HCT116 (cell line): ENCODE data around the gene NCAPH2. TPM values are rescaled to one million over a fixed set of nuclear protein-coding genes. Genes with fewer than 3 reads are reported as not detected.

Experiments
- ATAC-seq: fragments of 200-7000 bp; cut with Tn5 transposase; 2 replicates; pipeline ENCODE4 v1.9.1; 2020; ENCODE audit warnings: mild to moderate bottlenecking, moderate library complexity
- BruUV-seq: library from RNA; stranded (reverse); fragments of 400-500 nt; replicated peaks from 2 replicates; lab custom pipeline; 2021; lab: Mats Ljungman, UMichigan
- CTCF ChIA-PET: fragments of 300-600 bp; sonication (Branson Sonifier 250); formaldehyde crosslinking; loops from one replicate; lab custom pipeline; 2021; ENCODE audit warnings: antibody characterized with exemption; lab: Charles Lee
- POLR2A ChIA-PET: fragments of 300-600, 350-600 bp; sonication (Branson Sonifier 250); formaldehyde crosslinking; loops from one replicate; lab custom pipeline; 2021; ENCODE audit warnings: antibody characterized with exemption; lab: Charles Lee
- RAD21 ChIA-PET, 2 experiments: fragments of 300-600 bp; sonication (Branson Sonifier 250); formaldehyde crosslinking; loops; one replicate each; lab custom pipeline; 2023; ENCODE audit warnings: low total read pairs in 2 of 2; ENCODE audit not compliant: uncharacterized antibody in 2 of 2, unreplicated experiment in 2 of 2, low non-redundant PET in 1 of 2; lab: Charles Lee
- DNase-seq: peaks from one replicate; pipeline ENCODE4 v3.0.0-alpha.2; 2010; ENCODE audit warnings: low read depth, low spot score
- H2AFZ ChIP-seq: fragments of 200-600 bp; shearing (Covaris generic), sonication (generic); 2 replicates; pipeline ENCODE4 v1.6.1; 2017; ENCODE audit warnings: low read depth, mixed run types, mixed read lengths, antibody characterized with exemption, low read length; ENCODE audit not compliant: poor library complexity, severe bottlenecking
- H3K27ac ChIP-seq: 2 replicates; pipeline ENCODE4 v1.5.1; 2012; ENCODE audit warnings: low read depth, low read length
- H3K27me3 ChIP-seq: fragments of 200-600 bp; sonication (generic); 2 replicates; pipeline ENCODE4 v1.6.1; 2016; ENCODE audit warnings: mixed run types, low read length, mixed read lengths; ENCODE audit not compliant: insufficient read depth
- H3K36me3 ChIP-seq, 2 experiments: fragments of 200-500 bp in 1 of 2; fragments of 200-600 bp in 1 of 2; sonication (Bioruptor generic) in 1 of 2; sonication (generic) in 1 of 2; 2 replicates each; pipeline versions ENCODE4 v1.5.1 to v1.6.1; 2014 to 2016; ENCODE audit warnings: low read length in 2 of 2, inconsistent platforms in 1 of 2, mixed read lengths in 1 of 2, mixed run types in 1 of 2; ENCODE audit not compliant: insufficient read depth in 2 of 2, control insufficient read depth in 1 of 2
- H3K4me1 ChIP-seq, 2 experiments: fragments of 200-600 bp in 1 of 2; sonication (generic) in 1 of 2; 2 replicates each; pipeline versions ENCODE4 v1.5.1 to v1.6.1; 2012 to 2017; ENCODE audit warnings: low read length in 2 of 2, inconsistent platforms in 1 of 2, mild to moderate bottlenecking in 1 of 2, mixed read lengths in 1 of 2, mixed run types in 1 of 2, moderate library complexity in 1 of 2; ENCODE audit not compliant: insufficient read depth in 2 of 2, control insufficient read depth in 1 of 2
- H3K4me2 ChIP-seq: fragments of 200-600 bp; sonication (generic); 2 replicates; pipeline ENCODE4 v1.6.1; 2017; ENCODE audit warnings: mixed run types, low read length, mixed read lengths
- H3K4me3 ChIP-seq, 2 experiments: fragments of 200-600 bp in 1 of 2; sonication (generic) in 1 of 2; replicated peaks in 1 of 2; 2 replicates each; pipeline ENCODE4 v1.5.1; 2011 to 2016; ENCODE audit warnings: low read length in 2 of 2, control low read depth in 1 of 2, low read depth in 1 of 2, mild to moderate bottlenecking in 1 of 2, mixed read lengths in 1 of 2, mixed run types in 1 of 2
- H3K79me2 ChIP-seq: fragments of 200-600 bp; sonication (generic); 2 replicates; pipeline ENCODE4 v1.6.1; 2017; ENCODE audit warnings: mild to moderate bottlenecking, mixed run types, low read length, moderate library complexity, mixed read lengths; ENCODE audit not compliant: insufficient read depth
- H3K9ac ChIP-seq: fragments of 200-600 bp; sonication (generic); 2 replicates; pipeline ENCODE4 v1.6.1; 2016; ENCODE audit warnings: low read length, mixed read lengths
- H3K9me2 ChIP-seq: fragments of 200-600 bp; sonication (generic), shearing (Covaris generic); 2 replicates; pipeline ENCODE4 v1.6.1; 2017; ENCODE audit warnings: mixed run types, mild to moderate bottlenecking, moderate library complexity; ENCODE audit not compliant: insufficient read depth
- H3K9me3 ChIP-seq, 2 experiments: fragments of 200-500 bp in 1 of 2; fragments of 200-600 bp in 1 of 2; sonication (Bioruptor generic) in 1 of 2; sonication (generic) in 1 of 2; 2 replicates each; pipeline ENCODE4 v1.6.1; 2014 to 2017; ENCODE audit warnings: low read length in 2 of 2, mixed read lengths in 2 of 2, inconsistent platforms in 1 of 2, low read depth in 1 of 2, mild to moderate bottlenecking in 1 of 2, mixed run types in 1 of 2, moderate library complexity in 1 of 2; ENCODE audit not compliant: control insufficient read depth in 1 of 2, insufficient read depth in 1 of 2
- H4K20me1 ChIP-seq: fragments of 200-600 bp; sonication (generic), shearing (Covaris generic); 2 replicates; pipeline ENCODE4 v1.6.1; 2017; ENCODE audit warnings: mixed run types, mild to moderate bottlenecking, moderate library complexity; ENCODE audit not compliant: insufficient read depth
- CBX3 ChIP-seq: IDR thresholded peaks from 2 replicates; pipeline ENCODE4 v1.6.1; 2012; ENCODE audit warnings: low read depth
- CEBPB ChIP-seq: IDR thresholded peaks from 2 replicates; pipeline ENCODE4 v1.6.1; 2012; ENCODE audit warnings: low read depth
- ELF1 ChIP-seq: IDR thresholded peaks from 2 replicates; pipeline ENCODE4 v1.6.1; 2012; ENCODE audit warnings: low read depth, borderline replicate concordance
- MAX ChIP-seq: IDR thresholded peaks from 2 replicates; pipeline ENCODE4 v1.6.1; 2012
- SIN3A ChIP-seq: IDR thresholded peaks from 2 replicates; pipeline ENCODE4 v1.6.1; 2012; ENCODE audit warnings: low read depth
- SP1 ChIP-seq: IDR thresholded peaks from 2 replicates; pipeline ENCODE4 v1.6.1; 2012; ENCODE audit warnings: low read depth
- ZNF274 ChIP-seq: fragments of 200-500 bp; sonication (Bioruptor generic); IDR thresholded peaks from 2 replicates; pipeline ENCODE4 v1.6.1; 2014; ENCODE audit warnings: mild to moderate bottlenecking, low read depth, low read length, inconsistent platforms
- intact Hi-C: fragments of 100-400 bp; cut with micrococcal nuclease; formaldehyde crosslinking; loops from 2 replicates; pipeline ENCODE4 v1.10.0; 2022
- total RNA-seq: library from RNA; stranded (reverse); gene quantifications from one replicate; pipeline ENCODE4 v1.2.1, GENCODE V29; 2021; ENCODE audit not compliant: unreplicated experiment
- TF ChIP-seq, protein P1 (sequence below): IDR thresholded peaks from 2 replicates; pipeline ENCODE4 v1.6.1; 2012; ENCODE audit warnings: low read depth
- TF ChIP-seq, protein P2 (sequence below): IDR thresholded peaks from 2 replicates; pipeline ENCODE4 v1.6.1; 2012
- TF ChIP-seq, protein P3 (sequence below), 3 experiments: fragments of 200-600 bp in 1 of 3; sonication (generic) in 1 of 3; IDR thresholded peaks in 2 of 3; conservative IDR thresholded peaks in 1 of 3; 2 replicates each; pipeline ENCODE4 v1.5.1; 2012 to 2017; ENCODE audit warnings: low read depth in 2 of 3, low read length in 2 of 3, antibody characterized with exemption in 1 of 3, borderline replicate concordance in 1 of 3, control low read depth in 1 of 3, mild to moderate bottlenecking in 1 of 3, mixed read lengths in 1 of 3, mixed run types in 1 of 3, moderate library complexity in 1 of 3; ENCODE audit not compliant: insufficient read depth in 1 of 3

The NCAPH2 gene
- total RNA-seq, 1 experiment from 2014 or later: 99.1 TPM

GRCh38 chr22:50500452-50500851 is 7.6 kb upstream of the NCAPH2 start:
- 0 out of 4 replicates have a peak, but pooled peaks cover 0 to 8% of the 10 kb centered on the region in 2 experiments for H3K36me3 ChIP-seq
- H3K4me3 ChIP-seq: no peak overlapping the region
- CTCF ChIA-PET: no interaction called here
- H4K20me1 ChIP-seq: no peaks in the 10 kb centered on the region
- POLR2A ChIA-PET: no interaction called here
- no peak overlapping the region for H2AFZ ChIP-seq
- no peaks in the 10 kb centered on the region for H3K27me3 ChIP-seq
- no peaks in the 10 kb centered on the region for H3K9me2 ChIP-seq
- TF ChIP-seq ELF1: no peak
- TF ChIP-seq, protein P1, sequence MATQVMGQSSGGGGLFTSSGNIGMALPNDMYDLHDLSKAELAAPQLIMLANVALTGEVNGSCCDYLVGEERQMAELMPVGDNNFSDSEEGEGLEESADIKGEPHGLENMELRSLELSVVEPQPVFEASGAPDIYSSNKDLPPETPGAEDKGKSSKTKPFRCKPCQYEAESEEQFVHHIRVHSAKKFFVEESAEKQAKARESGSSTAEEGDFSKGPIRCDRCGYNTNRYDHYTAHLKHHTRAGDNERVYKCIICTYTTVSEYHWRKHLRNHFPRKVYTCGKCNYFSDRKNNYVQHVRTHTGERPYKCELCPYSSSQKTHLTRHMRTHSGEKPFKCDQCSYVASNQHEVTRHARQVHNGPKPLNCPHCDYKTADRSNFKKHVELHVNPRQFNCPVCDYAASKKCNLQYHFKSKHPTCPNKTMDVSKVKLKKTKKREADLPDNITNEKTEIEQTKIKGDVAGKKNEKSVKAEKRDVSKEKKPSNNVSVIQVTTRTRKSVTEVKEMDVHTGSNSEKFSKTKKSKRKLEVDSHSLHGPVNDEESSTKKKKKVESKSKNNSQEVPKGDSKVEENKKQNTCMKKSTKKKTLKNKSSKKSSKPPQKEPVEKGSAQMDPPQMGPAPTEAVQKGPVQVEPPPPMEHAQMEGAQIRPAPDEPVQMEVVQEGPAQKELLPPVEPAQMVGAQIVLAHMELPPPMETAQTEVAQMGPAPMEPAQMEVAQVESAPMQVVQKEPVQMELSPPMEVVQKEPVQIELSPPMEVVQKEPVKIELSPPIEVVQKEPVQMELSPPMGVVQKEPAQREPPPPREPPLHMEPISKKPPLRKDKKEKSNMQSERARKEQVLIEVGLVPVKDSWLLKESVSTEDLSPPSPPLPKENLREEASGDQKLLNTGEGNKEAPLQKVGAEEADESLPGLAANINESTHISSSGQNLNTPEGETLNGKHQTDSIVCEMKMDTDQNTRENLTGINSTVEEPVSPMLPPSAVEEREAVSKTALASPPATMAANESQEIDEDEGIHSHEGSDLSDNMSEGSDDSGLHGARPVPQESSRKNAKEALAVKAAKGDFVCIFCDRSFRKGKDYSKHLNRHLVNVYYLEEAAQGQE: no peak
- TF ChIP-seq ZNF274: no peak
- TF ChIP-seq MAX: no peak
- no peak overlapping the region for H3K4me2 ChIP-seq
- no peak overlapping the region for H3K9ac ChIP-seq
- intact Hi-C loops: no loop called here
- no peaks in the 10 kb centered on the region for H3K9me3 ChIP-seq
- ATAC-seq (no peak), DNase-seq (no peak)
- H3K27ac ChIP-seq: no peak overlapping the region
- BruUV-seq: no TSS peak
- H3K4me1 ChIP-seq: peaks cover 4 to 8% of the 10 kb centered on the region in 2 experiments; a peak in 3 of 4 replicates
- 0 out of 2 replicates have a peak, but pooled peaks cover 3% of the 10 kb centered on the region for H3K79me2 ChIP-seq
- RAD21 ChIA-PET: no interaction called here

- POLR2A ChIA-PET: no interaction called here
- H3K4me2 ChIP-seq: no peak overlapping the region
- BruUV-seq: no TSS peak
- TF ChIP-seq SP1: no peak
- TF ChIP-seq MAX: no peak
- no peak for TF ChIP-seq CBX3
- TF ChIP-seq SIN3A: no peak
- TF ChIP-seq CEBPB: no peak
- TF ChIP-seq, protein P2, sequence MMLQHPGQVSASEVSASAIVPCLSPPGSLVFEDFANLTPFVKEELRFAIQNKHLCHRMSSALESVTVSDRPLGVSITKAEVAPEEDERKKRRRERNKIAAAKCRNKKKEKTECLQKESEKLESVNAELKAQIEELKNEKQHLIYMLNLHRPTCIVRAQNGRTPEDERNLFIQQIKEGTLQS: no peak
- TF ChIP-seq, protein P3, sequence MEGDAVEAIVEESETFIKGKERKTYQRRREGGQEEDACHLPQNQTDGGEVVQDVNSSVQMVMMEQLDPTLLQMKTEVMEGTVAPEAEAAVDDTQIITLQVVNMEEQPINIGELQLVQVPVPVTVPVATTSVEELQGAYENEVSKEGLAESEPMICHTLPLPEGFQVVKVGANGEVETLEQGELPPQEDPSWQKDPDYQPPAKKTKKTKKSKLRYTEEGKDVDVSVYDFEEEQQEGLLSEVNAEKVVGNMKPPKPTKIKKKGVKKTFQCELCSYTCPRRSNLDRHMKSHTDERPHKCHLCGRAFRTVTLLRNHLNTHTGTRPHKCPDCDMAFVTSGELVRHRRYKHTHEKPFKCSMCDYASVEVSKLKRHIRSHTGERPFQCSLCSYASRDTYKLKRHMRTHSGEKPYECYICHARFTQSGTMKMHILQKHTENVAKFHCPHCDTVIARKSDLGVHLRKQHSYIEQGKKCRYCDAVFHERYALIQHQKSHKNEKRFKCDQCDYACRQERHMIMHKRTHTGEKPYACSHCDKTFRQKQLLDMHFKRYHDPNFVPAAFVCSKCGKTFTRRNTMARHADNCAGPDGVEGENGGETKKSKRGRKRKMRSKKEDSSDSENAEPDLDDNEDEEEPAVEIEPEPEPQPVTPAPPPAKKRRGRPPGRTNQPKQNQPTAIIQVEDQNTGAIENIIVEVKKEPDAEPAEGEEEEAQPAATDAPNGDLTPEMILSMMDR (IDR thresholded peaks at IDR 0.05 in 2 of 3, conservative IDR thresholded peaks at IDR 0.05 in 1 of 3; ENCODE audit: borderline replicate concordance in 1 of 3, insufficient read depth in 1 of 3, low read depth in 2 of 3, low read length in 2 of 3): no peak
Measured at GRCh38 chr22:50502096-50502495, 5.9 kb upstream of the NCAPH2 start.

More at GRCh38 chr22:50502096-50502495, 5.9 kb upstream of the NCAPH2 start:
- H3K9ac ChIP-seq: no peak overlapping the region
- peaks cover 14% of the 10 kb centered on the region for H3K79me2 ChIP-seq
- ATAC-seq: no peak
- ChIA-PET RAD21 (no interaction called here), CTCF (no interaction called here)
- no peak overlapping the region for H2AFZ ChIP-seq
- H4K20me1 ChIP-seq: no peaks in the 10 kb centered on the region
- 0 out of 4 replicates have a peak, but pooled peaks cover 0 to 8% of the 10 kb centered on the region in 2 experiments for H3K36me3 ChIP-seq
- no peak overlapping the region for H3K27ac ChIP-seq
- intact Hi-C loops: no loop called here
- no peaks in the 10 kb centered on the region for H3K27me3 ChIP-seq
- no peaks in the 10 kb centered on the region for H3K9me3 ChIP-seq
- no peaks in the 10 kb centered on the region for H3K9me2 ChIP-seq
- DNase-seq: no peak
- peaks cover 4 to 16% of the 10 kb centered on the region in 2 experiments; a peak in 3 of 4 replicates for H3K4me1 ChIP-seq
- no peak overlapping the region for H3K4me3 ChIP-seq
